GM19455 (cell line): ENCODE data around the gene KIT.

Experiments used
- ATAC-seq: cut with Tn5 transposase; IDR thresholded peaks from one replicate; pipeline ENCODE4 v1.9.1; 2021; ENCODE audit not compliant: unreplicated experiment

Gene KIT

GRCh38 chr4:54660591-54660990 is 2.8 kb downstream of the KIT start:
- no peak for ATAC-seq

- ATAC-seq, result no peak
Measured at GRCh38 chr4:54661169-54661568, 3.4 kb downstream of the KIT start.

DNA sequence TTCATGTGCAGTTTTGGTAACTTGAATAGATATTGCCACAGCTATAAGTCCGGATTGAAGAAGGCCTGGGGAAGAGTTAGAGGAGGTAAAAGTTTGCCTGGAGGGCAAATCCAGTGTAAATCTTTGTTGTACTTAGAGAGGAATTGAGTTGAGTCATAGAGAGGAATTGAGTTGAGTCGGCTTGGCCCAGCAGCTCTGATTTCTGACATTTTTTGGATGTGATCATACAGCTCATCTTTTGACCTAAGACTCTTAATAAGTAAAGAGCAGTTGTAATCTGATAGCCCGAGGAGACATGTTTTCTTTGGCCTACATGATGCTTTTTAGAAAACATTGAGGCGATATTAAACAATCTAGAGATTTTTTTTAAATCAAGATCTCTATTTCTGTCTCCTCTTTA is 3.9 kb downstream of the KIT start:
- no peak for ATAC-seq

DNA sequence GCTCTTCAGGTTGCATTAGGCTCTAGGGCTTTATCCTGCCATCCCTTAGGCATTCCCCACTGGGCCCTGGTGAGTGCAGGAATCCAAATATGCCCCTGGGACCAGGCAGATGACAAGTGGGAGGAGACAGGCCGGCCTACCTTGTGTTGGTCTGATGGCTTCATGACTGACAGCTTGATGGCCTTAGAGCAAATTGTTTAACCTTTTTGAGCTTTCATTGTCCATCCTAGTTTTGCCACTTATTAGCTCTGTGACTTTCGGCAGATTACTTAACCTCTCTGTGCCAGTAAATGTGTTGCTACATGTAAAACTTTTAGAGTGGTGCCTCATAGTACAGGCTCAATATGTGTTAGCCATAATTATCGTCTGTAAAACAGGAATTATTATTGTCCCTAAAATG is 4.4 kb downstream of the KIT start:
- ATAC-seq, result no peak

- no peak for ATAC-seq
Measured at GRCh38 chr4:54662901-54663585, 5.3 kb downstream of the KIT start.

GRCh38 chr4:54664400-54664799 is 6.6 kb downstream of the KIT start:
- no peak for ATAC-seq

- ATAC-seq, result no peak
Measured at GRCh38 chr4:54668014-54668611, 10.4 kb downstream of the KIT start.

DNA sequence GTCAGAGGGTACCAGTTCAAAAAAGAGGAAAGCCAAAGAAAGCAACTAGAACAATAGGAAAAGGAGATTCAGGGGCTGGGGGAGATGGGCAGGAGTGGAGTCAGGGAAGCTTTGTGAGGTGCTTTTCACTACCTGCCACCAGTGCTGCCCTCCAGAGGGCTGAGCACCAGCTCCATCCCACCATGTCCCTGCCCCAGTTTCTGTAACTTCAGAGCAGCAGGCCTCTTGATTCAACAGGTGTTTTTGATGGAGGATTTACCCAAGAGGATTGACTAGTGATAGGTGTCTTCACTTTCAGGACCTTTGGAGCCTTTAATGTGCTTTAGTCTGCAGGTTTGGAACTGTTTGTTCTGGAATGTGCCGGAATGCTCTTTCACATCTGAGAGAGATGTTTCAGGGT is 12.1 kb downstream of the KIT start:
- no peak for ATAC-seq

DNA sequence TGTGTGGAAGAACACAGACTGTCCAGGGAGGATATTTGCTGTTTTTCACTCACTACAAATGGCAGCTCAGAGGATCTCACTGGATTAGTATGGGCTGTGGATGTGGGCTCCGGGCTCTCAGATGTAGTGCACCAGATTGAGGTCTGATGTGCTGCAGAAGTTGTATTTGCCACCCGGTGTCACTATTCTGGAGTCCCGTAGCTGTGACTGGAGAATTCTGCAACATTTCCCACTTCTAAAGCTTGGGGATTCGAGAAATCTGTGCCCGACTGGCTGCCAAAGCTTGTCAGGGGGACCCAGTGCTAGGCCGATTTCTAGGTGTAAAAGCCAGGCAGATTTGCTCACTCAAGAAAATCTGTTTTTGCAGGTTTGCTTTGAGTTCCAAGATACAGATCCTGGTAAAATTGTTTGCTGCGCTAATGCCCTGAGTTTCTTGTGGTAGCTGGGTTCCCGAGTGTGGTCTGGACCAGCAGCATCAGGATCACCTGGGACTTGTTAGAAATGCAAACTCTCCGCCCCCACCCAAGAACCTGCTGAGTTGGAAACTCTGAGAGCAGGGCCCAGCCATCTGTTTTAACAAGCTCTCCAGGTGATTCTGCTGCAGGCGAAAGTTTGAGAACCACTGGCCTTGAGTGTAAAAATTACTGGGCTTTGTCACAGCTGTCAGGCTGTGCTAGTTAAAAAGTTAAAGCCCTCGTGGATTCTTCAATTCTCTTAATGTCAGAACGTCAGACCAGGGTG is 18.1 kb downstream of the KIT start:
- ATAC-seq, result no peak

DNA sequence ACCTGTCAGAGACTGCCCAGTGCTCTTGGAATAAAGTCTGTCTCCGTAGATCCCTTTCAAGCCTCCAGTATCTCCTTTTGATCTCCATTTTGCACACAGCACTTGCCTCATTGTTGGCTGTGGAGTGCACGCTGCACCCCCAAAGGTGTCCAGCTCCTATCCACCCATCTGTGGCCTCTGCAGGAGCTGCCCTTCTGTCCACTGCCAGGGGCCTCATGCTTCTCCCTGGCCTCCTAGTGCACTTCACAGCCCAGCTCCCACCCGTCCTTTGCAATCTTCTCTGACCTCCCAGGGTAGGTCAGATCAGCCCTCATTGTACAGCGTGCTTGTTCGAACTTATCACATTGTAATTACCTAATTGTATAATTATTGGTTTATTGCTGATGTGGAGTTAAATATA is 18.9 kb downstream of the KIT start:
- no peak for ATAC-seq

- ATAC-seq, result no peak
Measured at GRCh38 chr4:54677416-54677815, 19.7 kb downstream of the KIT start.

DNA sequence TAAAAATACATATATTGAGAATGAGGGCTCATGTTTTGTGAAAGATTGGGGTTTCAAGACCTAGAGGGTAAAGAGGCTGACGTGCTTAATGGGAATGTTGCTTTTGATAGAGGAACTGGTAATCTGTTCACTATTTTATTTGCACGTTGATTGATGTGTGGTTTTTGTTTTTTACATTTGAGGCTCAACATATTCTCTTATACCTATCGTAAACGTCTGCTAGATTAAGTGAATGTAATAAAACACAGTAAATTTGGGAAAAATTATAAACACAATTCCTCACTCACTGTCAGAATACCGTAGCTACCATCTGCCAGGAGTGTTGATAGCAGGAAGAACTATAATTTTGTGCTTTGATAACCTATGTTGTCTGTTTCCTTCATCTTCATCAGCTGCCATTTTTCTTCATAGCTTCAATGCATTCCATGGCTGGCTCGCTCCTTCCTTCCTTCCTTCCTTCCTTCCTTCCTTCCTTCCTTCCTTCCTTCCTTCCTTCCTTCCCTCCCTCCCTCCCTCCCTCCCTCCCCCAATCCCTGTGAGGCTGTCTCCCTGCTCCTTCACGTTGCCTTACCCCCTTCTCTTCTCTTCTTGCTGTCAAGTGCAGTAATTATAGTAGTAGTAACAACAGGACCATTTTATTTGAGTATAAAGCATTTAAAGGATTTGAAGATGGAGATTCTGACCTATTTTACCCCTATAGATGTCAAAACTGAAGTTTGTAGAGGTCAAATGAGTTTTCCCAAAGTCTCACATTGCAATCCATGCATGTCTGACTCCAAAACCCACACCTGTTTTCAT is 20.3 kb downstream of the KIT start:
- ATAC-seq, result no peak

GRCh38 chr4:54678826-54679225 is 21.1 kb downstream of the KIT start:
- ATAC-seq, result no peak

DNA sequence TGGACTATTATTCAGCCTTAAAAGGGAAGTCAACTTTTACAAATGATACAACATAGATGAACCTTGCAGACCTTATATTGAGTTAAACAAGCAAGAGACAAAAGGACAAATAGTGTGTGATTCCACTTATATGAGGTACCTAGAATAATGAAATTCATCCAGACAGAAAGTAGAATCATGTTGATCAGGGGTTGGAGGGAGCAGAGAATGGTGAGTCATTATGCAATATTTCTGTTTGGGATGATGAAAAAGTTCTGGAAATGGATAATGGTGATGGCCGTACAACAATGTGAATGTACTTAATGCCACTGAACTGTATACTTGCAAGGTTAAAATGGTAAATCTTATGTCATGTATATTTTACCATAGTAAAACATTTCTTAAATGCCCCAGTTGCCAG is 22.1 kb downstream of the KIT start:
- ATAC-seq, result no peak

- ATAC-seq, result no peak
Measured at GRCh38 chr4:54683616-54684346, 26.0 kb downstream of the KIT start.

DNA sequence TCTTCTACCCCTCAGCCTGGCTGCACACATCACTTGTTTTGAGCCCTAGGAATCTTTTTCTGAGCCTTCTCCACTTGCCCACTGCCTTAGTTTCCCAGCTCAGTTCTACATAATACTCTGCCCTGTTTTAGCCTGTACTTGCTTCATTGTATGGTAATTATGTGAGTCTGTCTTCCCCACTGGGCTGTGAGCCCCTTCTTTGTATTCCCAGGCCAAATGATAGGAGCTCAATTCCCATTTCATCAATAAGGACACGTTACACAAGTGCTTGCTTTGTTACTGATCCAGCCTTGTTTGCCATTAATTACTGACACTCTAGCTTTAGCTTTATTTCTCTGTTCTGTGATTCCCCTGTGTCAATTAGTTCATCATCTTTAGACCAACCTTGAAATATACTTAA is 28.1 kb downstream of the KIT start:
- ATAC-seq, result no peak

DNA sequence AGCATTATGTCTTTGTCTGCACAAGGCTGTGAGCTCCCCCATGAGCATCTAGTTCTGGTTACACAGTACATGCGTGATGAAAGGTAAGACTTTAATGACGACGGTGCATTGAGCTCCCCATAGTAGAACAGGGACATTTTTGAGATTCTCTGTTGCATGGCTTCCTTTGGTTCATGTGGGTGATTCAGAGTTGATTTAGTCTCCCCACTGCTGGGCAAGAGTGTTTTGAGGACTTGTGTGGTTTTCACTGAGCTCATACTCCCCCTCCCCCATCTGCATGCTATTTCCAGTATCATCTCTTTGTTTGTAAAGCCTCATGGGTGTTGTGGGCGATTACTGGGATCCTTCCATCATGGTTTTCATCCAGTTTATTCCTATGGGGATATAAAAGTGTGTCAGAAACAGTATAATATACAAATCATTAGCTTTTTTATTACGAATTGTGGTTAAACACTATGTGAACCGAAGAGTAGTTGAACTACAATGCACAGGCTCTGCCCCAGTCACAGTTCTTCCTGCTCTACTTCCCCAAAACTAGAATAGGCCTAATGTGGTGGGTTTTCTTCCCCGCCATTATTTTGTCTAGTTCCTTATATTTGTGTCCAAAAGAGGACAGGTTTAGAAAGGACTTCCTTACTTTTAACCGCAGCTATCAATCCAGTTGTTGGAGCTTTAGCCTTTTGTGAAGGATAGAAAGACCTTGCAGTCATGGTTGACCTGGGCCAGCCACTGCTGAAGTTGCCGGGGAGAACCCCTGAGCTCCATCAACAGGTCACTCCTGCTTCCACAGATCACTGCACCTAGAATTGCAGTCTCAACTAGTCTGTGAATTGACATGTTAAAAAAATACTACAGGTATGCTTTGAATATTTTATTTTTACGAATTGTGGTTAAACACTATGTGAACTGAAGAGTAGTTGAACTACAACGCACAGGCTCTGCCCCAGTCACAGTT is 30.4 kb downstream of the KIT start:
- ATAC-seq, result no peak

- no peak for ATAC-seq
Measured at GRCh38 chr4:54695337-54695736, 37.6 kb downstream of the KIT start.

GRCh38 chr4:54695788-54696187 is 38.0 kb downstream of the KIT start:
- no peak for ATAC-seq

DNA sequence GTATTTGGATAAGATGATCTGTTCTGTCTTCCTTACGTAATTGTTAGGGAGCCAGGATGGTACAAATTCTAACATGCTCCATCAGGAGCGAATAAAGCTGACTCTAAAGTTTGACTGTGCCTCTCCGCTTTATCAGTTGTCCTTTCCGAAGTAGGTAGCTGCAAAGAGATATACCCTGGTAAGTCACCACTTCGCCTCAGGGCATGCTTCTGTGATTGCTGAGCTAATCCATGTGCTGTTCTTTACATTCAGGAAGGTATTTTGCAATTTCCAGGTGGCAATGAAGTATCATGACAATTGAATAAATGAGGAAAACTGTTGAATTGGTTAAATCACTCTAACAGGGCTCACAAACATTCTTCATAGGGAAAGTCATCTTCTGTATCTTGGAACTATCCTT is 38.9 kb downstream of the KIT start:
- no peak for ATAC-seq
